SH-SY5Y (cell line): ENCODE data around the gene DLG5.

Experiments used
- GATA2 ChIP-seq: IDR thresholded peaks from 2 replicates; pipeline ENCODE4 v1.6.1; 2011; ENCODE audit warnings: mild to moderate bottlenecking, low read depth, low read length
- GATA3 ChIP-seq: IDR thresholded peaks from 2 replicates; pipeline ENCODE4 v1.6.1; 2011; ENCODE audit warnings: low read depth, mild to moderate bottlenecking, low read length, moderate library complexity

DNA sequence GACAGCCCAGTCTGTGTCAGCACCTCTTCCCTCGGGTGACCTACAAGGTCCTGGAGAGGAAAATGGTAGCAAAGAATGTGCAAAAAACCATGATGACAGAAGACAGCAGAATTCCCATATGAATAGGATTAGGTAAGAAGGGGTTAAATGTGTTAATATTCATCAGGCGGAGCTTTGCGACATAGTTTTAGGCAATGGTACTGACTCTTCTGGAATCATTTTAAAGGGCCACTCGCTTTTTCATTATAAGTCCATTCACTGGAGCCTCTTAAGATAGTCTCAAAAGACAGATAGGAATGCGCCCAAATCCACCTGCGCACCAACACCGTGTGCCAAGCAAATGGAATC lies 38.2 kb downstream of the DLG5 start:
- TF ChIP-seq GATA2: no peak
- TF ChIP-seq GATA3: no peak
